ES-I3 (cell line): ENCODE measurements around the gene GZMH.

Experiments used
- H3K36me3 ChIP-seq: 2 replicates; pipeline ENCODE4 v1.6.1; 2013; ENCODE audit warnings: mild to moderate bottlenecking, low read length, control low read depth, moderate library complexity; ENCODE audit not compliant: insufficient read depth
- H3K4me1 ChIP-seq: 2 replicates; pipeline ENCODE4 v1.6.1; 2013; ENCODE audit warnings: mild to moderate bottlenecking, control low read depth, low read length; ENCODE audit not compliant: insufficient read depth
- H3K9ac ChIP-seq: 2 replicates; pipeline ENCODE4 v1.6.1; 2013; ENCODE audit warnings: low read depth, mild to moderate bottlenecking, low read length, moderate library complexity
- H3K9me3 ChIP-seq: 2 replicates; pipeline ENCODE4 v1.6.1; 2013; ENCODE audit warnings: mild to moderate bottlenecking, low read length, moderate library complexity; ENCODE audit not compliant: control insufficient read depth, insufficient read depth

Gene GZMH

DNA sequence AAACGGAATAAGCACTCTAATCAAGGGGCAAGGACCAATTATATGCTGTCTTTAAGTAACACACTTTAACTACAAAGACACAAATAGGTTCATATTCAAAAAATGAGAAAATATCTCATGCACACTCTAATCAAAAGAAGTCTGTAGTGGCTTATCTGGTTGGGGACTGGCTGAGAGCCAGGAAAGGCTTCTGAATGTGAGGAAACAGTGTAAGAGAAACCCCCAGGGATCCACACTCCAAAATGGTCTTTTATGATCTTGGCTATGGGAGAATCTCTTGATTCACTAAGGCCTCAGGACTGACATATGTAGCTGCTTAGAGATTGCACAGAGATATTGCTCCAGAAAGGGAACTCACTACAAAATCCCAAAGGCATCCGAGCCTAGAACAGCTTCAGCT lies 43.7 kb downstream of the GZMH start:
- no peaks in the 10 kb centered on the region for H3K4me1 ChIP-seq
- peaks cover 3% of the 10 kb centered on the region; the same call in 1 of the 2 replicates for H3K9me3 ChIP-seq
- no peak overlapping the region for H3K9ac ChIP-seq
- H3K36me3 ChIP-seq: no peaks in the 10 kb centered on the region

DNA sequence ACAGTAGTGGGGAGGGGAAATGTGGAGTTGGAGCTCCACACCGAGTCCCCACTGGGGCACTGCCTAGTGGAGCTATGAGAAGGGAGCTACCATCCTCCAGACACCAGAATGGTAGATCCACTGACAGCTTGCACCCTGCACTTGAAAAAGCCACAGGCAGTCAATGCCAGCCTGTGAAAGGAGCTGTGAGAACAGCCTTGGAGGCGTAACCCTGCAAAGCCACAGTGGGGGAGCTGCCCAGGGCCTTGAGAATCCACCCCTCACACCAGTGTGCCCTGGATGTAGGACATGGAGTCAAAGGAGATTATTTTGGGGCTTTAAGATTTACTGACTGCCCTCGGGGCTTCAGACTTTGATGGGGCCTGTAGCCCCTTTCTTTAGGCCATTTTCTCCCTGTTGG lies 46.0 kb downstream of the GZMH start:
- H3K9ac ChIP-seq: no peak overlapping the region
- peaks cover 3% of the 10 kb centered on the region; the same call in 1 of the 2 replicates for H3K9me3 ChIP-seq
- H3K4me1 ChIP-seq: no peaks in the 10 kb centered on the region
- H3K36me3 ChIP-seq: no peaks in the 10 kb centered on the region

DNA sequence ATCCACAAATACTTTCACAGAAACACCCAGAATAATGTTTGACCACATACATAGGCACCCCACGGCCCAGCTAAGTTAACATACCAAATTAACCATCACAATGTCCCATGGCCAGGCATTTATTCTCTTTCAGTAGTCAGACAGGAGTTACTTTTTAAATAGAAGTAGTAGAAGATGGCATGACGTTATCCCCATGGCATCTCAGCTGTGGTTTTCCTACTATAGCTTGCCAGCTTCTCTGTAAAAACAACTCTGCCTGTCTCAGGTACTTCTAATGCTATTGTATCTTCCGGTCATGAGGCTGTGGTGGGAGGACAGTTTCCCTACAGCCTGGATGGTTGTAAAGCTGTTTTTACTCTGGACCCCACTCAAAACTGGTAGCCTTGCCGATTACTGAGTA lies 52.7 kb downstream of the GZMH start:
- Histone ChIP-seq H3K9me3 (no peaks in the 10 kb centered on the region), H3K4me1 (no peaks in the 10 kb centered on the region)

More for the DNA sequence above, 52.7 kb downstream of the GZMH start:
- Histone ChIP-seq H3K36me3 (no peaks in the 10 kb centered on the region), H3K9ac (no peak overlapping the region)
